Dendritic cell treated with granulocyte-macrophage colony-stimulating factor and Interleukin-4, amounts not matched to agents 40 ng/mL and 50 ng/mL, for 4 days (primary cell): Measurements from ENCODE around the gene RIOK3.
"Not testable (repeated sequence)": the region's sequence is repeated elsewhere in the genome, so short reads cannot be mapped to it uniquely, and the experiment has no call there.

Experiments used
- H3K27ac Mint-ChIP-seq: one replicate; pipeline ENCODE4 v1.8.0; 2022; ENCODE audit warnings: mild to moderate bottlenecking, mixed read lengths
- H3K27me3 Mint-ChIP-seq: one replicate; pipeline ENCODE4 v1.8.0; 2022; ENCODE audit warnings: mild to moderate bottlenecking, mixed read lengths
- H3K36me3 Mint-ChIP-seq: one replicate; pipeline ENCODE4 v1.8.0; 2022; ENCODE audit warnings: low read depth, mixed read lengths
- H3K4me1 Mint-ChIP-seq: one replicate; pipeline ENCODE4 v1.8.0; 2022; ENCODE audit warnings: low read depth, mixed read lengths
- H3K4me3 Mint-ChIP-seq: one replicate; pipeline ENCODE4 v1.8.0; 2022; ENCODE audit warnings: mild to moderate bottlenecking, moderate library complexity, mixed read lengths
- H3K9me3 Mint-ChIP-seq: one replicate; pipeline ENCODE4 v1.8.0; 2022; ENCODE audit warnings: mixed read lengths
- intact Hi-C: fragments of 100-400 bp; cut with micrococcal nuclease; formaldehyde crosslinking; loops from one replicate; pipeline ENCODE4 v1.15.0; 2022

The RIOK3 gene

DNA sequence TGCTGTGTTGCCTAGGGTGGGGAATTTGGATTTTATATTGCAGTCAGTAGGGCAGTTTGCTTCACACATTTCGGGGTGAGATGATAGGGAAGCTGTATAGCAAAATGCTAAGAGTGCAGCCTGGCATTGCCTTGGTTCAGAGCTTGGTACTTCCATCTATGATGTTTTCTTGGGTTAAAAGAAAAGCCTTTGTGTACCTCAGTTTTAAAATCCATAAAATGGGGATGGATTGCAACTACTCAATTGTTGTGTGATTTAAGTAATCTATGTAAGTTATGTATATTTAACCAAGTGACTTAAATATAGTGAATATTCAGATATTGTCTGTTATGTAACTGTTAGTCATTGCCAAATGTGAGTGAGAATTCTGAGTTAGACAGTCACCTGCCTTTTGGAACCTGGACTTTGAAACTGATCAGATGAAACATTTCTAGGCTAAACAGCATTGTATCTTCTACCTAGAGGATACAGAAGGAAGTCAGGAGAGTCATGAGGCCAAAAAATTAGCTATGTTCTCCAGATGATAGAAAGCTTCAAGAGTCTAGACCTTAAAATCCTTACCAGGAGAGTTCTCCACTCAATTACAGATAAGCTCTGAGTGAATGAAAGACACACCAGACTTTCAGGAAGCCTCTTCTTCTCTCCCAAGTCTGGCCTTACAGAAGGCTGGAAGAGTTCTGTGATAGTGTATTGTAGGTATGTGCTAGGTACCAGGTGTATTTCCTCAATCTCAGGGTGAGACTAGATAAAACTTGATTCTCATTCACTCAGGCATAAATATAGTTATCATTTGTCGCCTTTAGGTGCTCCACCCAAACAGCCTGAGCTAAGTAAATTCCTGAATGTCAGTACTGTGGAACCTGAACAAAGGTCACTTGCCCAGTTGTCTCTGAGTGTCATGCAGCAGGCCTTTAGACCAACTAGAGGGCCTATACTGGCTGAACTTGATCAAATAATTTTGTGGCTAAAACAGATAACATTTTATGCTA lies 7.5 kb downstream of the RIOK3 start:
- Mint-ChIP-seq H3K9me3 (no peaks in the 10 kb centered on the region), H3K4me1 (peaks cover 56% of the 10 kb centered on the region), H3K36me3 (peaks cover 84% of the 10 kb centered on the region), H3K4me3 (no peak overlapping the region), H3K27ac (no peak overlapping the region), H3K27me3 (no peaks in the 10 kb centered on the region)
- intact Hi-C loops, result no loop called here

DNA sequence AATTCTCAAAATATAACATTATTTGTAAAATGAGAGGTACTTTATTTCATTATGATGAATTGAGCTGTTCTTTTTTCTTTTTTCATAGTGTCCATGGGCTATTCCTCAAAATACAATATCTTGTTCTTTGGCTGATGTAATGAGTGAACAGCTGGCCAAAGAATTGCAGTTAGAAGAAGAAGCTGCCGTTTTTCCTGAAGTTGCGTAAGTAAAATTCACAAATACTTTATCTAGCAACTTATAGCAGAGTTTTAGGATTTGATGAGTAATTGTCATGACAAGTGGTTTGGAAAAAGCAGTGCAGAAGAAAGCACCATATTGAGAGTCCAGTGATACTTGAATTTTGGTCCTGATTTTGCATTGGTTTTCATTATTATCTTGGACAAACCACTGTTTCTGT lies 9.8 kb downstream of the RIOK3 start:
- Mint-ChIP-seq H3K27me3 (no peaks in the 10 kb centered on the region), H3K4me1 (peaks cover 40% of the 10 kb centered on the region), H3K27ac (no peak overlapping the region), H3K4me3 (no peak overlapping the region), H3K9me3 (no peaks in the 10 kb centered on the region), H3K36me3 (peaks cover 67% of the 10 kb centered on the region)
- intact Hi-C loops, result no loop called here

DNA sequence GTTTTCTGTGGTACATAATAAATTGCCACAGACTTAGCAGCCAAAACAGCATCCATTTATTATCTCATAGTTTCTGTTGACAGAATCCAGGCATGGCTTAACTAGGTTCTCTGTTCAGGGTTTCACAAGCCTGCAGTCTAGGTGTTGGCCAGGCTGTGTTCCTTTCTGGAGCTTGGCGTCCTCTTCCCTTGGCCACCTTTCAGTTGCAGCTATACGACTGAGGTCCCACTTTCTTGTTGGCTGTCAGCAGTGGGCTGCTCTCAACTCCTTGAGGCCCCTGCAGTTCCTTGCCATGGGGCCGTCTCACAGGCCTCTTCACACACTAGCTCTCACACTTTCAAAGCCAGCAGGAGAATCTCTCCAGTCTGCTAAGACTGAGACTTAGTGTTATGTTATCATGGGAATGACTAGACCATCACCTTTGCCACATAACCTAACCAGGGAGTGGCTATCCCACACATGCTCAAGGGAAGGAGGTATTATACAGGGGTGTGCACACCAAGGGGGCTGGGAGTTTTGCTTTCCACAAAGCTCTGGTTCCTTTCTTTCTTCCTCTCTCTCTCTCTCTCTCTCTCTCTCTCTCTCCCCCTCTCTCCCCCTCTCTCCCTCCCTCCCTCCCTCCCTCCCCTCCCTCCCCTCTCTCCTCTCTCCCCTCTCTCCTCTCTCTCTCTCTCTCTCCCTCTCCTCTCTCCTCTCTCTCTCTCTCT lies 15.8 kb downstream of the RIOK3 start:
- Mint-ChIP-seq H3K4me1 (no peaks in the 10 kb centered on the region), H3K27ac (no peak overlapping the region), H3K36me3 (peaks cover 13% of the 10 kb centered on the region), H3K9me3 (no peaks in the 10 kb centered on the region), H3K4me3 (no peak overlapping the region), H3K27me3 (no peaks in the 10 kb centered on the region)
- intact Hi-C loops, result no loop called here

DNA sequence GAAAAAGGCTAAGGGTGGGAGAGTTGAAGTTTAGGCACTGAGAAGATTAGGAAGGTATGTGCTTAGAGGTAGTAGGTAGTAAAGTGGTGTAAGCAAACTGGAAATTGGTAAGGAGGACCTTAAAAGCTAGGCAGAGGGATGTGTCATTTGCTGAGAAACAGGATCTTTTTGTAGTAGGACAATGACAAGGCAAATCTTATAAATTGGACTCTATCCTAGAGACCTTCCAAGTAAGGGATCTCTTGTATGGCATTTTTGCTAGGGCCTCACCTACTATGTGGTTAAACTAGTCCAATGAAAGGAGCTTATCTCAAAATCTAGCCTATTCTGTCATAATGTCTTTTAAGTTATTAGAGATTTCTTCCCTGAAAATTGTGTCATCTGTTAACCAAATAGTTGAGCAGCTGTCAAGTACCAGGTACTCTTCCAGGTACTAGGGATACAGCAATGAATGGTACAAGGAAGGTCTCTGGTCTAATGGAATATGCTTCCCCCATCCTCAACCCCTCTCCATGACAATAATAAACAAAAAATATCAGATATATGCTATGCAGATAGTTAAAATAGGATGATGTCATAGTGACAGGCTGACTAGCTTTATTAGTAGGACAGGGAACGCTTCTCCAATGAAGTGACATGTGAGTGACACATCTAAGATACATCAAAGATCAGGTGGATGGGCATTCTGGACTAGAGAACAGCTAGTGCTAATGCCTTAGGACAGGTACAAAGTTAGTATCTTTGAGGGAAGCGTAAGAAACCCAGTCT lies 17.7 kb downstream of the RIOK3 start:
- intact Hi-C loops, result no loop called here
- Mint-ChIP-seq H3K4me1 (no peaks in the 10 kb centered on the region), H3K27ac (no peak overlapping the region), H3K36me3 (peaks cover 18% of the 10 kb centered on the region), H3K4me3 (no peak overlapping the region), H3K27me3 (no peaks in the 10 kb centered on the region), H3K9me3 (no peaks in the 10 kb centered on the region)

DNA sequence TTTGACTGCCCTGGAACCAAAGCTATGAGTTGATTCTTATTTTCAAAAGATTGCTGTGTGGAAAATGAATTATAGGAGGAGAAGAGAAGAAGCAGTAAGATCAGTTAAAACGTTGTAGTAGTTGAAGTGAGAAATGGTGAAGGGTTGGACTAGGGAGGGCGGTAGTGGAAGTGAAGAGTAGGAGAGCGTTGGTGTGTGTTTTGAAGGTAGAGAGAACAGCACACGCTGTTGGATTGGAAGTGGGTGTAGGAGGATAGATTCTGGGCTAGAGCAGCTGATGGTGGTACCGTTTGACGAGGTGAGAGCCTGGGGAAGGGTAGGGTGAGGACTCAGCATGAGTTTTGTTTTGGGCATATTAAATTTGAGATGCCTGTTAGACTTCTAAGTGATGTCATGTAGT lies 18.4 kb downstream of the RIOK3 start:
- H3K36me3 Mint-ChIP-seq, result peaks cover 25% of the 10 kb centered on the region
- no peak overlapping the region for H3K27ac Mint-ChIP-seq
- intact Hi-C loops, result no loop called here
- H3K4me1 Mint-ChIP-seq, result no peaks in the 10 kb centered on the region
- no peaks in the 10 kb centered on the region for H3K27me3 Mint-ChIP-seq
- no peaks in the 10 kb centered on the region for H3K9me3 Mint-ChIP-seq
- no peak overlapping the region for H3K4me3 Mint-ChIP-seq

DNA sequence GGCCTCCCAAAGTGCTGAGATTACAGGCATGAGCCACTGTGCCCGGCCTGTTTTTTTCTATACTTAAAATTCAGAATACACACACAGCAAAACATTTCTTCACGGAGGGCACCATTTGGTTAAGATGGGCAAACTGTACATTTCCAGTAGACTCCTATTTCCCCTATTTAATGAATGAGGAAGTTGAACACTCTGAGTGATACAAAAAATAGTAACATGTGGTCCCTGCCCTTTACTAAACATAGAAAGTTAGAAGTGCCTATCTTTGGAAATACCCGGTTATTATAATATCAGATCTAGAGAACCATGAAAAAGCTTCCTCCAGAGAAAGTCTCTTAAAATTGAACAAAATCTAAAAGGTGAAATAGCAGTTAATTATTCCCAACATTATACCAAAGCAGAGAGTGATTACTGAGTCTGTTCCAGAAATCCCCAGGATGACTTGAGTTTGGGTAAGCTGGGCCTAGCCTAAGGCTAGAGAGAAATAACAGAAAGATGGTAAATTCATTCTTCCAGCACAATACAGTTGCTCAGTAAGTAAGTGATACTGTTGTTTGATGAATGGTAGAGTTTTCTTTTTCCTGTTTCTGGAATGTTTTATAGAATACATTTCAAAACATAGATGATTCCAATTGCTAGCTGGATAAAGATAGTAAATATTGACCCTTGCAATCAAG lies 26.9 kb downstream of the RIOK3 start:
- no peak overlapping the region for H3K4me3 Mint-ChIP-seq
- peaks cover 16% of the 10 kb centered on the region for H3K4me1 Mint-ChIP-seq
- intact Hi-C loops, result no loop called here
- no peaks in the 10 kb centered on the region for H3K27me3 Mint-ChIP-seq
- peak overlapping the region; percentile 13 for H3K27ac Mint-ChIP-seq
- H3K9me3 Mint-ChIP-seq, result no peaks in the 10 kb centered on the region
- peaks cover 84% of the 10 kb centered on the region for H3K36me3 Mint-ChIP-seq

DNA sequence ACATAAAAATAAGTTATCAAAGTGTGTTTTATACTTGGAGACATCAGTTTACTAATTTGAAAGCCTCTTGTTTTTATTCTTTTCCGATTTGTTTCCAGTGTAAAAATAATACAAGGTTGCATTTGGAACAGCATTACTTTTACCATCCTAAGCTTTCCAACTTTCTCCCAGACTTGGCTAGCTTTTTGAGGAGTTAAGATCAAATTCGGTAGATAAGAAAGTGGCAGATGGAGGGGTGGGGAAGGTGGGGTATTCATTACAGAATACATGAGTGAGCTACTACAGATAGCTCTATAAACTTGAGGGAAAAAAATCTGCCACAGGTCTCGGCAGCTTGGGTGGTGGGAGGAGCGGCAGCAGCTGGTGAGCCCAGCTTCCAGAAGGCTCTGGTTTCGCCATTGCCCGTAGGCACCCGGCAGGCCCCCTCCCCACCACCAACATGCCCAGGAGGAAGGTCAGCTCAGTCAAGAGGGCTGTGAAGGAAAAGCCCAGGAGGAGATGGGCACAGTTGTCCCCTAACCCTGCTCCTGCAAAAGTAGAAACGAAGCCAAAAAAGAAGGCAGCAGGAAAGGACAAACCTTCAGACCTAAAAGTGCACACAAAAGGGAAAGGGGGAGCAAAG lies 31.6 kb downstream of the RIOK3 start:
- no peaks in the 10 kb centered on the region for H3K9me3 Mint-ChIP-seq
- H3K36me3 Mint-ChIP-seq, result peaks cover 37% of the 10 kb centered on the region
- H3K4me1 Mint-ChIP-seq, result peaks cover 32% of the 10 kb centered on the region
- no peaks in the 10 kb centered on the region for H3K27me3 Mint-ChIP-seq
- no peak overlapping the region for H3K27ac Mint-ChIP-seq
- no peak overlapping the region for H3K4me3 Mint-ChIP-seq
- intact Hi-C loops, result no loop called here

DNA sequence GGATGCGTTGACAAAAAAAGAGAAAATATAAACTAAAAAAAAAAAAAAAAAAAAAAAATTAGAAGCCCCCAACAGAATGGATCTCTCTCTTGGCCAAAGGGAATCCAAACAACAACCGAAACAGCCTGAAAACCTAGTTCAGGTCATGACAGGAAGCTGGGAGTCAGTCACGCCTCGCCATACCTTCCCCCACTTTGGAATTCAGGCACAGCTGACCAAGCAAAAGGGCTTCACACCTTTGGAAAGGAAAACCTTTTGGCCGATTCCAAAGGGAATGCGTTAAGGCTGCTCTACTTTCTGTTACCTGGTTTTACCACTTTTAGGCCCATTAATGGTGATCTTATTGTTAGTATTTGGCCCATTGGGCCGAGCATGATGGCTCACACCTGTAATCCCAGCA lies 32.3 kb downstream of the RIOK3 start:
- Mint-ChIP-seq H3K4me3 (no peak overlapping the region), H3K4me1 (peaks cover 27% of the 10 kb centered on the region), H3K27me3 (no peaks in the 10 kb centered on the region), H3K9me3 (no peaks in the 10 kb centered on the region), H3K27ac (no peak overlapping the region), H3K36me3 (peaks cover 30% of the 10 kb centered on the region)
- intact Hi-C loops, result no loop called here

DNA sequence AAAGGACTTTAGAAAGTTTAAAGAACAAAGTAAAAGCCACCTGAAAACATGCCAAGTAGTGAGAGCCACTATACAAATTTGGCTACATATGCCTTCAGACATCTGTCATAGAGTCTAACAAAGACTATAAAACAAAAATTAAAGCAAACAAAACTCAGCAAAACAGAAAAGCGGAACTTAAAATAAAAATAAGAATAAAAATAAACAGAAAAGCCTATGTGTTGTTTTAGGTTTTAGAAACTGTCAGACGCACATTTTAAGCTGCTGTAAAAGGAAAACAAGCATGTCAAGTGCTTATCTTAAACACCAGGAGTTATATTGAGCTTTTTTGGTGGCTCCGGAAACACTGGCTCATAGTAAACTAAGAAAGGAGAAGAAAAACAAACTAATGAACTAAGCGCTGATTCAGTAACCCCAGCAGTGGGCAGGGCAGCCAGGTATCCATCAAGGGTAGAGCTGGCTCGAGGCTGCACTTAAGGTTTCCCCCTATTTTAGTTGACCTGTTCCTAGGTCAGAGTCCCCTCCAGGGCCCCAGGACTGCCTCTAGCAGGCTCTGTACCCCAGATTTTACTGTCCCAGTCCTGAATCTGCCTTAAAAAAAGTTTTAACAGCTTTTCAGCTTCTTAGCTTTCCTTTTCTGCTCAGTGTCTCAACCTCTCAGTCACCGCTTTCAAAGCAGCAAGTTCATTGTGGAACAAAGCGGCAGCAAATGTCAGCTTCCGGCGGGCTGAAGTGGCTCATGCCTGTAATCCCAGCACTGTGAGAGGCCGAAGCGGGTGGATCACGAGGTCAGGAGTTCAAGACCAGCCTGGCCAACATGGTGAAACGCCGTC lies 34.9 kb downstream of the RIOK3 start:
- H3K27me3 Mint-ChIP-seq, result no peaks in the 10 kb centered on the region
- intact Hi-C loops, result no loop called here
- no peaks in the 10 kb centered on the region for H3K9me3 Mint-ChIP-seq
- H3K4me1 Mint-ChIP-seq, result peaks cover 27% of the 10 kb centered on the region
- peaks cover 7% of the 10 kb centered on the region for H3K36me3 Mint-ChIP-seq
- H3K4me3 Mint-ChIP-seq, result peak overlapping the region; percentile 56
- peak overlapping the region; percentile 78 for H3K27ac Mint-ChIP-seq

DNA sequence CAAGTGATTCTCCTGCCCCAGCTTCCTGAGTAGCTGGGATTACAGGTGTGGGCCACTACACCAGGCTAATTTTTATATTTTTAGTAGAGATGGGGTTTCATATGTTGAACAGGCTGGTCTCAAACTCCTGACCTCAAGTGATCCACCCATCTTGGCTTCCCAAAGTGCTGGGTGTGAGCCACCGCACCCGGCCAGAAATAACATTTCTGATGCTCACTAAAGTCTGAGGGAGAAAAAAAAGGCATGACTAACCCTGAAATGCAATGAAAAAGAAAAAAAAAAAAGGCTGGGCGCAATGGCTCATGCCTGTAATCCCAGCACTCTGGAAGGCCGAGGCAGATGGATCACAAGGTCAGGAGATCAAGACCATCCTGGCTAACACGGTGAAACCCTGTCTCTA lies 36.5 kb downstream of the RIOK3 start:
- H3K27me3 Mint-ChIP-seq, H3K36me3 Mint-ChIP-seq, H3K9me3 Mint-ChIP-seq, H3K4me3 Mint-ChIP-seq, intact Hi-C loops, H3K27ac Mint-ChIP-seq: not testable (repeated sequence)
- H3K4me1 Mint-ChIP-seq, result peaks cover 27% of the 10 kb centered on the region

DNA sequence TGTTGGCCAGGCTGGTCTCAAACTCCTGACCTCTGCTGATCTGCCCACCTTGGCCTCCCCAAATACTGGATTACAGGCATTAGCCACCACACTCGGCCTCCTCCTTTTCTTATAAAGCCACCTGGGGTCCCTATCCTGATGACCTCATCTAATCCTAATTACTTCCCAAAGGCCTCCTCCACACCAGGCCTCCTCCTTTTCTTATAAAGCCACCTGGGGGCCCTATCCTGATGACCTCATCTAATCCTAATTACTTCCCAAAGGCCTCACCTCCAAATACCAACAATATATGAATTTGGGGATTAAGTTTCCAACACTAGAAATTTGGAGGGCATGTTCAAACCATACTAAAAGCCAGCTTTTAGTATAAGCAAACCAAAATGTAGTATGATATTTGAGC lies 40.6 kb downstream of the RIOK3 start:
- Mint-ChIP-seq H3K4me1 (peaks cover 14% of the 10 kb centered on the region), H3K27ac (no peak overlapping the region)
- intact Hi-C loops, result loop anchor here (10.0 kb wide), 1 partner anchor 211 kb away; no protein-coding TSS in a partner anchor

DNA sequence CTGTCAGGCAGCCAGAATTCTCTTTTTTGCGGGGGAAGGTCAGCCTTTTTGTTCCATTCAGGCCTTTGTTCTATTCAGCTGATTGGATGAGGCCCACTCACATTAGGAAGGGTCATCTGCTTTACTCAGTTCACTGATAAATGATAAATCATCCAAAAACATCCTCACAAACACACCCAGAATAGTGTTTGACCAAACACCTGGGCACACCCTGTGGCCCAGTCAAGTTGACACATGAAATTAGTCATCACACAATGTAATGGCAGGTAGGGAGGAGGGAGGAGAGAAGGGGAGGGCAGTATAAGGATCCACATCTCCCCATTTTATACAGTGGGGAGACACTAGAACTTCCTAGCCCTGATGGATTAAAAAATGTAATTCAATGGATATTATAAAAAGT lies 41.9 kb downstream of the RIOK3 start:
- intact Hi-C loops, result loop anchor here (5.0 to 10.0 kb wide), 2 partner anchors 210 to 422 kb away; no protein-coding TSS in a partner anchor
- Mint-ChIP-seq H3K4me1 (peaks cover 27% of the 10 kb centered on the region), H3K27me3 (no peaks in the 10 kb centered on the region), H3K4me3 (no peak overlapping the region), H3K36me3 (no peaks in the 10 kb centered on the region), H3K9me3 (no peaks in the 10 kb centered on the region), H3K27ac (no peak overlapping the region)

More for the DNA sequence above, 40.6 kb downstream of the RIOK3 start:
- Mint-ChIP-seq H3K27me3 (no peaks in the 10 kb centered on the region), H3K4me3 (no peak overlapping the region), H3K9me3 (no peaks in the 10 kb centered on the region), H3K36me3 (no peaks in the 10 kb centered on the region)
